SIG-M5 treated with dmso at 0.1 percent for 504 hours (cell line): ENCODE data around the gene COL9A1.

Experiments used
- DNase-seq: peaks from one replicate; lab custom pipeline; 2025; ENCODE audit not compliant: unreplicated experiment; lab: John Stamatoyannopoulos, UW

Gene COL9A1

GRCh38 chr6:70176842-70177550 lies 125.9 kb downstream of the COL9A1 start:
- no peak for DNase-seq

- DNase-seq, result no peak
Observed at GRCh38 chr6:70175770-70176169, 127.1 kb downstream of the COL9A1 start.

GRCh38 chr6:70172252-70172651 lies 130.6 kb downstream of the COL9A1 start:
- no peak for DNase-seq

GRCh38 chr6:70171236-70171635 lies 131.6 kb downstream of the COL9A1 start:
- DNase-seq, result no peak

- no peak for DNase-seq
Observed at GRCh38 chr6:70168681-70169377, 134.1 kb downstream of the COL9A1 start.
